IPS-18a (cell line): Measurements from ENCODE around the gene APOBEC4.

ENCODE experiments used
- H3K27ac ChIP-seq: one replicate; pipeline ENCODE4 v1.5.1; 2013; ENCODE audit warnings: low read length
- H3K27me3 ChIP-seq: one replicate; pipeline ENCODE4 v1.6.1; 2013; ENCODE audit warnings: mild to moderate bottlenecking, low read length; ENCODE audit not compliant: control insufficient read depth, insufficient read depth
- H3K36me3 ChIP-seq: one replicate; pipeline ENCODE4 v1.6.1; 2013; ENCODE audit warnings: low read depth, low read length; ENCODE audit not compliant: control insufficient read depth
- H3K4me1 ChIP-seq: one replicate; pipeline ENCODE4 v1.6.1; 2013; ENCODE audit warnings: low read depth, low read length; ENCODE audit not compliant: control insufficient read depth
- H3K4me3 ChIP-seq: one replicate; pipeline ENCODE4 v1.5.1; 2013; ENCODE audit warnings: low read length
- H3K9ac ChIP-seq: one replicate; pipeline ENCODE4 v1.6.1; 2013; ENCODE audit warnings: mild to moderate bottlenecking, low read length, moderate library complexity
- H3K9me3 ChIP-seq: one replicate; pipeline ENCODE4 v1.6.1; 2013; ENCODE audit warnings: low read depth, low read length; ENCODE audit not compliant: control insufficient read depth

Gene APOBEC4

DNA sequence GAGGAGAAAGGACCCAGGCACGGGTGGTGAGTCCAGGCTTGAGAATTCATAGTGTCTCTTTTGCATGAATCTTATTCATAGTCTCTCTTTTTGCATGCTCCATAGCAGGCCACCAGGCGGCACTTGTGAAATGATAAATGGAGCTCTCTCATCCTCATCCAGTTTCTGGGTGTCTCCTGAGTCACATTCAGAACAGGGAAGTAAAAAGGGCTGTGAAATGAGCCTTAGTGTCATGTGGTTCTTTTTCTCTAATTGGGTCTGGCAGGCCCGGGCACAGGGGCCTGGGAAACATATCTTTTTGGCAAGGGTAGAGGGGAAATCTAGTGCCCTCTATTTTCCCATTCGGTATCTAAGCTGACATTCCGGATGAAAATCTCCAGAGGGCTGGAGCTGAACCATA, 43.8 kb downstream of the APOBEC4 start:
- Histone ChIP-seq H3K9ac (no peak overlapping the region), H3K4me3 (no peak overlapping the region), H3K4me1 (no peaks in the 10 kb centered on the region), H3K9me3 (no peaks in the 10 kb centered on the region), H3K36me3 (no peaks in the 10 kb centered on the region), H3K27ac (no peak overlapping the region), H3K27me3 (no peaks in the 10 kb centered on the region)

DNA sequence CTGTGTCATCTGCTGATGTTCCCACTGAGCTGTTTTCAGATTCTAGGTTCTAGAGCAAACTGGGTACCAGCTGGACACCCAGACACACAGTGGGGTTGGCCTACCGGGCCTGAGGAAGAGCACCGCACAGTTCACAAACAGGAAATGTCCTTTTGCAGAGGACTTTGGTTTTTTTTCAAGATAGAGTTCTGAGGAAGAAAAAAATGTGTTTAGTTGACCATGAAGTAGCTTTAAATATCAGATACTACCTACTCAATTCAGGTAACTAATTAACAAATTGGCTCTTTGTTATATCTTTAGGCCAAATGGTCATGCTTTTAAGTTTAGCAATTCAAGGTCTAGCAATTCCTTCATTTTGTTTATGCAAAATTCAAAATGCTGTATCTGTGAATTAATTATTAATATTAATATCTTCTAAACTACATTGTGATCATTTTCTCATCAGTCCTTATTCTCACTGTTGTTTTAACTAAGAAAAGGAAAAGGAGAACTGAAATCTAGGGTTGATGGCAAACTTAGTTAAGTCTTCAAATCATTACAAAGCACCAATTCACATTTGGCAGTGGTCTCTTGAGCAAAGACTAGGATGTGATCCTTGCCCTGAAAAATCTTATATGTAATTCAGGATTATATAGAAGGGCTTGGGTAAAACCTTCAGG, 45.7 kb downstream of the APOBEC4 start:
- Histone ChIP-seq H3K9me3 (no peaks in the 10 kb centered on the region), H3K9ac (no peak overlapping the region), H3K4me1 (no peaks in the 10 kb centered on the region), H3K36me3 (no peaks in the 10 kb centered on the region), H3K27me3 (no peaks in the 10 kb centered on the region), H3K27ac (no peak overlapping the region), H3K4me3 (no peak overlapping the region)

DNA sequence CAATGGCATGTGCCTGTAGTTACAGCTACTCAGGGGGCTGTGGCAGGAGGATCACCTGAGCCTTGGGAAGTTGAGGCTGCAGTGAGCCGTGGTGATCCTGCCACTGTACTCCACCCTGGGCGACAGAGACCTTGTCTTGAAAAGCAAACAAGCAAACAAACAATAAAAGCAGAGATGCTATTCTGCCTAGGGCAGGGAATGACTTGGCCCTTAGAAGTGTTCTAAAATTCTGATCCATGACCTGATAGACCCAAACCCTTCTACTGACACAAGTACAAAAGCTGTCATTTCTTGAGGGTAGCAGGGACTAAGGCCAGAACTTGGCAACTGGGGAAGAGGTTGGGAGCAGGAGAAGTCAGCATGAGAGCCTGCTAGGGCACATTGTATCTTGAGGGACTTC, 47.2 kb downstream of the APOBEC4 start:
- H3K27ac ChIP-seq: no peak overlapping the region
- no peaks in the 10 kb centered on the region for H3K36me3 ChIP-seq
- no peaks in the 10 kb centered on the region for H3K9me3 ChIP-seq
- no peaks in the 10 kb centered on the region for H3K27me3 ChIP-seq
- H3K4me3 ChIP-seq: no peak overlapping the region
- no peaks in the 10 kb centered on the region for H3K4me1 ChIP-seq
- H3K9ac ChIP-seq: no peak overlapping the region

DNA sequence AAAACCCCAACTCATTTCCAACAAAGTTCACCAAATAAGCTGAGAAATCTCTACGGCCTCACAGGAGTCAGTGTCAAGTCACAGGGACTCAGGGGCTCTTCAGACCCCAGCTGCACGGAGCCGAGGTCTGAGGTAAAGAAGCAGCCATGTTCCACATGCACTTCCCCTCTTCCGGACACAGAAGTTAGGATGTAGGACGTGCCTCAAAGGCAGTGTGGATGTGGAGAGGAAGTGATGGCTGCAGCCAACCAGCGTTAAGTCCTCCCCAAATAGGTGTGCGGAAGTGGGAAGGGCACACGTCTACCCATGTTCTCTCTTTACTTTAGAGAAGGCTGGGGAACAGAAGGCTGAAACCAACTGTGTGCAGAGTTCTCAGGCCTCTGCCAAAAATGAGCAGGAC, 48.3 kb downstream of the APOBEC4 start:
- Histone ChIP-seq H3K4me3 (no peak overlapping the region), H3K36me3 (no peaks in the 10 kb centered on the region), H3K9ac (no peak overlapping the region), H3K4me1 (no peaks in the 10 kb centered on the region), H3K27ac (no peak overlapping the region), H3K9me3 (no peaks in the 10 kb centered on the region), H3K27me3 (no peaks in the 10 kb centered on the region)

DNA sequence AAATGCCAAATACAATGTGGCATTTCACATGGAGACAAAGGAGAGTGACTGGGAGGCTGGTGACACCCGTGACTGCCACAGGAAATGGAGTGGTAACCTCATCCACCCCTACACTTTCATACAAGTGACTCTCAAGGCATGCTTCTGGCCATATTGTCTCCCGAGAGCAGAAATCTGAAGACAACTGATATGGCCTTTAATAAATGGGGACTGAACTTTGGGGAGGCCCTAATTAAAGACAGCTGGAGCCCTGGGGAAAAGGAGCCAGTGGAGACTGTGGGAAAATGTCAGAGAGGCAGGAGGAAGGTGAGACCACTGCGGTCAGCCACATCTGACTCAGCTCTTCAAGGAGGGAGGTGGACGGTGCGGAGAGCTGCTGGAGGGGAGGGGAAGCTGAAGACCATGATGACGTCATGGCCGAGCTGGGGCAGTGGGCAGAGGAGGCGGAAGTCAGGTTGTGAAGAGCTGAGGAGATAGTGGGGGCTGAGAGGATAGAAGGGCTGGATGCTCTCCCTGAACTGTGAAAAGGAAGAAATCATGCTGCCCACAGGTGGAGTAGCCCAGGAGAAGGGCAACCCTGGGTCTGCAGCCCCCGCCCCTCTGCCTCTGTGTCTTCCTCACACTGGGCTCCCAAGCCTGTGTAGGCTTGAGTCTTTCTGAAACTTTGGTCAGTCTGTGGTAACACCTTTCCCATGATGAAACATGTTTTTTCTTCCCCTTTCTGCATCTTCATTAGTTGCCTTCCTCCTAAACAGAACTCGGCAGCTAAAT, 48.9 kb downstream of the APOBEC4 start:
- H3K27me3 ChIP-seq: no peaks in the 10 kb centered on the region
- no peak overlapping the region for H3K4me3 ChIP-seq
- no peak overlapping the region for H3K9ac ChIP-seq
- no peaks in the 10 kb centered on the region for H3K36me3 ChIP-seq
- H3K27ac ChIP-seq: no peak overlapping the region
- H3K9me3 ChIP-seq: no peaks in the 10 kb centered on the region
- H3K4me1 ChIP-seq: no peaks in the 10 kb centered on the region

DNA sequence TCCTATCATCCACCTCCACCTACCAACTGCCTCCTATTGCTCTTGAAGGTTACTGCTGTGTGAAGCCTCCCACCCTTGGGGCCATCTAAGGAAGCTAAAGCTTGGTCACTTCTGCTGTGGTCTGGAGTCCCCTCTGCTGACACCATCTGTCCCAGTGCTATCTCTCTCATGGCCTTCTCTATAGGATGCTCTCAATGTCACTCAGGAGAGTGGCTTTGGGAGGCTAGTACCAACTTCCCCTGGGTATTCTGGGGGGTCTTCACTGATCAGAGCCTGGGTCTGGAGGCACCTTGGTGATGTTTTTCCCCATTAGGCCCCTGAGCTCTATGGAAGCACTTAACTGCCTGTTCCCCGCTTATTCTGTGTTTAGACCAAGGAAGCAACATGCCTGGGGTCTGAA, 50.6 kb downstream of the APOBEC4 start:
- H3K36me3 ChIP-seq: no peaks in the 10 kb centered on the region
- H3K4me3 ChIP-seq: no peak overlapping the region
- no peak overlapping the region for H3K9ac ChIP-seq
- H3K4me1 ChIP-seq: no peaks in the 10 kb centered on the region
- no peak overlapping the region for H3K27ac ChIP-seq
- no peaks in the 10 kb centered on the region for H3K27me3 ChIP-seq
- no peaks in the 10 kb centered on the region for H3K9me3 ChIP-seq

DNA sequence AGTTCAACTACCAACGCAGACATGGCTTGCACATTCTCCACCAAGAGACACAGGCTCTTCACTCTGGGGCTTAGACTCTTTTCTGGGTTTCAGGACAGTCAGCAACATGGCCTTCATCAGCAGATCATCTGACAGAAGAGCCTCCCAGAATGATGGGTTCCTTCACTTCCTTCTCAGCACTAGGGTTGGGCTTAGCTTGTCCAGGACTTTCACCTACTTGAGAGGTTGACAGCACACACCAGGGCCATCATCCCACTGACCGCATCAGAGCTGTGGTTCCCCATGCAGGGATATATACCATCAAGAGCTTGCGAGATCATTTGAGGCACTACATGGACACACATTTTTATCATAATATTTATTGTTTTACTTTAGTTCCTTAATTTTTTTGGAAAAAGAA, 52.5 kb downstream of the APOBEC4 start:
- no peaks in the 10 kb centered on the region for H3K4me1 ChIP-seq
- no peak overlapping the region for H3K27ac ChIP-seq
- no peak overlapping the region for H3K9ac ChIP-seq
- no peaks in the 10 kb centered on the region for H3K36me3 ChIP-seq
- H3K4me3 ChIP-seq: no peak overlapping the region
- no peaks in the 10 kb centered on the region for H3K27me3 ChIP-seq
- no peaks in the 10 kb centered on the region for H3K9me3 ChIP-seq

DNA sequence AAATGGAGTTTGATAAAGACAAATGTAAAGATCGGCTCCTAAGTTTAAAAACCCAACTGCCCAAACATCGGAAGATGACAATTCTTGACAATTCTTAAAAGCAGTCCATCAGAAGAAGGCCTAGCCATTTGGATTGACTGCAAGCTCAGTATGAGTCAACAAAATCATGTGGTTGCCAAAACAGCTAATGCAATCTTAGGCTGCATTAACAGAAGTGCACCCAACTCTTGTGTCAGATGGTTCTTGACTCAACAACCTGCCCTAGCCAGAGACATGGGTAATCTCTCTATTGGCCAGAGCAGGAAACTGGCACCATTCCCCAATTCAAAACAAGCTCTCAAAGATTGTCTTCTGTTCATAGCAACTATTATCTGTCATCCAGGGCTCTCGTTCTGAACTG, 53.0 kb downstream of the APOBEC4 start:
- Histone ChIP-seq H3K4me3 (no peak overlapping the region), H3K27ac (no peak overlapping the region), H3K4me1 (no peaks in the 10 kb centered on the region), H3K9me3 (no peaks in the 10 kb centered on the region), H3K27me3 (no peaks in the 10 kb centered on the region), H3K36me3 (no peaks in the 10 kb centered on the region), H3K9ac (no peak overlapping the region)

DNA sequence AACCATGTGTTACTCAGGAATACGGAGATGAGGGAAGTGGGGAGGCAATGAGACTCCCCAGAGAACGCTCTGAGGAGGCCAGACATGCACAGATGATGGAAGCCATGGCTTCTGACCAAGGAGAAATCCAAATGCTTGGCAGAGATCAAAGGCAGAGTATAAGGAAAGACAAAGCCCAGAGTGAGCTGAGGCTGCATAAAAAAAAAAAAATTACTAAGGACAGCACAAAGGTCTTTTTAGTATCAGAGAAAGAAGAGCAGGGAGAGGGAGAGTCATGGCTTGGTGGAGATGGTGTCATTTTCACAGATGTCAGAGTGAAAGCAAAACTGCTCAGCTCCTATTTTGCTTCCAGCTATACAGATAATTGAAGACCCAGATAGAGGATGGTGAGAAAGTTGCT, 54.7 kb downstream of the APOBEC4 start:
- H3K36me3 ChIP-seq: no peaks in the 10 kb centered on the region
- H3K4me1 ChIP-seq: peaks cover 2% of the 10 kb centered on the region
- no peaks in the 10 kb centered on the region for H3K9me3 ChIP-seq
- no peak overlapping the region for H3K9ac ChIP-seq
- H3K27ac ChIP-seq: no peak overlapping the region
- no peak overlapping the region for H3K4me3 ChIP-seq
- no peaks in the 10 kb centered on the region for H3K27me3 ChIP-seq

DNA sequence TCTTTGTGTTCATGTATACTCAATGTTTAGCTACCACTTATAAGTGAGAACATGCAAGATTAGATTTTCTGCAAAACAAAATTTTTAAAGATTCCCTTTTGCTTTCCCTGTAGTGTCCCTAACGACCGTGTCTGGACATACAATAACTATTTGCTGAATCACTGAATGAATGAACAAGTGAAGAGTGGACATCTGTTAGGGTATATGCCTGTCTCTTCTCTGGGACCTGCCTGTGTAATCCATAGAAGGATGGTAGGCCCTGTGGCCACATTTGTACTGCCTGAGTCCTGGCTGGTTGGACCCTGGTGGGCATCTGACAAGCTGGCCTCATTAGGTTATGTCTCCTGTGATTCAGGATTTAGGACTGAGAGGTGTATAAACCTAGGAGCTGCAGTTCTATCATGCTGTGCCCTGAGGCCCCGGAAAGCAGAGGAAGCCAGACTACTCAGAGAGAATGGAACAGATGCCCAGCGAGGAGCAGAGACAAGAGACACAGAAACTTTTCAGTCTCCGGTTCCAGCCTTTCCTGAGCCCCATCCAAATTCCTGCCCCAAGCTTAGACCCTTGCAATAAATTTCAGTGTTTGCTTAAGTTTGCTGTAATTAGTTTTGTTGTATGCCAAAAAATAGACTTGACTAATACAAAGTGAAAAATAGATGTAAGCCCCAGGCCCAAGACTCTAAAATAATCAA, 55.3 kb downstream of the APOBEC4 start:
- no peak overlapping the region for H3K9ac ChIP-seq
- no peaks in the 10 kb centered on the region for H3K9me3 ChIP-seq
- no peak overlapping the region for H3K27ac ChIP-seq

DNA sequence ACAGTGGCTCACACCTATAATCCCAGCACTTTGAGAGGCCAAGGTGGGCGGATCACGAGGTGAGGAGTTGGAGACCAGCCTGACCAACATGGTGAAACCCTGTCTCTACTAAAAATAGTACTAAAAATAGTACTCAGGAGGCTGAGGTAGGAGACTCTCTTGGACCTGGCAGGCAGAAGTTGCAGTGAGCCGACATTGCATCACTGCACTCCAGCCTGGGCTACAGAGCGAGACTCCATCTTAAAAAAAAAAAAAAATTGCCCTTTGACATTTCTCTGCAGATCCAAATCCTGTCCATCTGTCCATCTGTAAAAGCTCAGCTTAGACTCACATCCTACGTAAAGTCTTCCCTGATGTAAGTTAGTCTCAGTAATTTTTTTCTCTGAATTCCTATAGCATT, 56.6 kb downstream of the APOBEC4 start:
- H3K4me1 ChIP-seq: peaks cover 8% of the 10 kb centered on the region
- H3K36me3 ChIP-seq: no peaks in the 10 kb centered on the region
- no peaks in the 10 kb centered on the region for H3K27me3 ChIP-seq
- no peaks in the 10 kb centered on the region for H3K9me3 ChIP-seq
- no peak overlapping the region for H3K4me3 ChIP-seq
- H3K9ac ChIP-seq: no peak overlapping the region
- H3K27ac ChIP-seq: no peak overlapping the region

More for the DNA sequence above, 55.3 kb downstream of the APOBEC4 start:
- Histone ChIP-seq H3K27me3 (no peaks in the 10 kb centered on the region), H3K4me1 (peaks cover 8% of the 10 kb centered on the region), H3K36me3 (no peaks in the 10 kb centered on the region), H3K4me3 (no peak overlapping the region)
